Upper lobe of left lung (tissue), 4 donors: ENCODE results near the gene CHAD.

Experiments used
- POLR2A ChIP-seq, 4 donors: fragments of 450-650 bp; IDR thresholded peaks; one replicate each; pipeline ENCODE4 v1.5.1; 2016 to 2017; ENCODE audit warnings: antibody characterized with exemption in 4 of 4, mild to moderate bottlenecking in 2 of 4
- POLR2AphosphoS5 ChIP-seq, 2 donors: sonication (generic); formaldehyde crosslinking; IDR thresholded peaks; one replicate each; pipeline ENCODE4 v1.5.1; 2017; ENCODE audit warnings: antibody characterized with exemption in 2 of 2
- TF ChIP-seq, protein P1 (sequence below), 6 experiments: fragments of 450-650 bp in 4 of 6; fragments of 200-600 bp in 2 of 6; sonication (generic) in 2 of 6; IDR thresholded peaks; one replicate each; pipeline ENCODE4 v1.5.1; 2016 to 2019; ENCODE audit warnings: antibody characterized with exemption in 6 of 6

DNA sequence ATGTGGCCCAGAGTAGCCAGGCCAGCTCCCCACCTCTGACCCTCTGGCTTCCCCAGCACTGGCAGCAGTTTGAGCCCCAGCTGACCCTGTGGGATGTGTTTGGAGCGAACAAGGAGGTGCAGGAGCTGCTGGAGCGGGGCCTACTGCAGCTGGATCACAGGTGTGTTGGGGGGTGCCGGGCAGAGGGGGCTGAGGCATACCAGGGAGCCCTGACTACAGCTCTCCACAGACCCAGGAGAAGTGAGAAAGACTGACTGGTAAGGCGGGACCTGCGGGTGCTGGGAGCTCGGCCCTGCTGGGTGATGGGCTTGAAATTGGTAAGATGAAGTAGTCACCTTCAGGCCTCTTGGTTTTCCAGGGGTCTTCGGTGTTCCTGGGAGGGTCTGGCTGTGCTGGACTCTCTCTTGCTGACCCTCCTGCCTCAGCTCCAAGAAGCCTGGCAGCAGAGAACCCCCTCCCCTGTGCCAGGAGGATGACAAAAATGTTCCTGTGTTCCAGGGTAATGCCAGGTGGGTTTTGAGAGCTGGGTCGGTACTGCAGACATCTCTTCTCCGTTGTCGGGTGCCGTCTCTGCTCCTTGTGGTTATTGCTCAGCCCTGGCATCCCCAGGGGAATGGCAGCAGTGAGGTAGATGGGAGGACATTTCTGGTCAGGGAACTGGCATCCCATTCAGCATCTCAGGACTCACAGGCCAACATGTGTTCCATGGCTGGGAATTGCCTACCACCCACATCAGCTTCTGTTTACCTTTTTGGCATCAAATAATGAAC, 15.9 kb upstream of the CHAD start:
- TF ChIP-seq, protein P1, sequence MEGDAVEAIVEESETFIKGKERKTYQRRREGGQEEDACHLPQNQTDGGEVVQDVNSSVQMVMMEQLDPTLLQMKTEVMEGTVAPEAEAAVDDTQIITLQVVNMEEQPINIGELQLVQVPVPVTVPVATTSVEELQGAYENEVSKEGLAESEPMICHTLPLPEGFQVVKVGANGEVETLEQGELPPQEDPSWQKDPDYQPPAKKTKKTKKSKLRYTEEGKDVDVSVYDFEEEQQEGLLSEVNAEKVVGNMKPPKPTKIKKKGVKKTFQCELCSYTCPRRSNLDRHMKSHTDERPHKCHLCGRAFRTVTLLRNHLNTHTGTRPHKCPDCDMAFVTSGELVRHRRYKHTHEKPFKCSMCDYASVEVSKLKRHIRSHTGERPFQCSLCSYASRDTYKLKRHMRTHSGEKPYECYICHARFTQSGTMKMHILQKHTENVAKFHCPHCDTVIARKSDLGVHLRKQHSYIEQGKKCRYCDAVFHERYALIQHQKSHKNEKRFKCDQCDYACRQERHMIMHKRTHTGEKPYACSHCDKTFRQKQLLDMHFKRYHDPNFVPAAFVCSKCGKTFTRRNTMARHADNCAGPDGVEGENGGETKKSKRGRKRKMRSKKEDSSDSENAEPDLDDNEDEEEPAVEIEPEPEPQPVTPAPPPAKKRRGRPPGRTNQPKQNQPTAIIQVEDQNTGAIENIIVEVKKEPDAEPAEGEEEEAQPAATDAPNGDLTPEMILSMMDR (IDR thresholded peaks at IDR 0.05): no peak
- no peak for TF ChIP-seq POLR2AphosphoS5 (IDR thresholded peaks at IDR 0.05)
- TF ChIP-seq POLR2A (IDR thresholded peaks at IDR 0.05): no peak
